Colonic mucosa (tissue), 4 donors: ENCODE measurements around the gene FASTK. TPM values are rescaled to one million over a fixed set of nuclear protein-coding genes. Genes with fewer than 3 reads are reported as not detected.

Experiments used
- DNase-seq: peaks from one replicate; pipeline ENCODE4 v3.0.0-alpha.2; 2020
- H3K27ac ChIP-seq: fragments of 200-600 bp; one replicate; pipeline ENCODE4 v1.8.0; 2021
- H3K27me3 ChIP-seq: fragments of 200-600 bp; one replicate; pipeline ENCODE4 v1.8.0; 2021
- H3K36me3 ChIP-seq: fragments of 200-600 bp; one replicate; pipeline ENCODE4 v1.8.0; 2021
- H3K4me1 ChIP-seq: fragments of 200-600 bp; one replicate; pipeline ENCODE4 v1.8.0; 2021; ENCODE audit warnings: mild to moderate bottlenecking
- H3K4me3 ChIP-seq: fragments of 200-600 bp; one replicate; pipeline ENCODE4 v1.8.0; 2021
- H3K9ac ChIP-seq, 2 donors: one replicate each; pipeline ENCODE4 v1.7.0; 2013; ENCODE audit warnings: control low read depth in 2 of 2, low read depth in 2 of 2, low read length in 2 of 2
- H3K9me3 ChIP-seq: fragments of 200-600 bp; one replicate; pipeline ENCODE4 v1.8.0; 2021
- CTCF ChIP-seq: fragments of 200-600 bp; IDR thresholded peaks from one replicate; pipeline ENCODE4 v1.8.0; 2022; ENCODE audit warnings: antibody characterized with exemption, mild to moderate bottlenecking
- intact Hi-C: fragments of 100-400 bp; cut with DNase I; formaldehyde crosslinking; loops from one replicate; pipeline ENCODE4 v1.14.1; 2022
- total RNA-seq, 2 donors: library from RNA; stranded (reverse); fragmentation: NEBNext Ultra II Directional in 1 of 2; extraction: Animal tissue kit (Norgen Biotek cat#: 25700) in 1 of 2; gene quantifications; one replicate each; pipeline ENCODE4 v1.2.1, GENCODE V29; 2021
- donor health status: healthy.
- donor health status: DM: no; HTN: no; CAD: no.
- donor health status: DM: no; HTN: no; CAD: no.

The FASTK gene
- total RNA-seq, 2 donors from 2014 or later, result 67.0 to 149 TPM

DNA sequence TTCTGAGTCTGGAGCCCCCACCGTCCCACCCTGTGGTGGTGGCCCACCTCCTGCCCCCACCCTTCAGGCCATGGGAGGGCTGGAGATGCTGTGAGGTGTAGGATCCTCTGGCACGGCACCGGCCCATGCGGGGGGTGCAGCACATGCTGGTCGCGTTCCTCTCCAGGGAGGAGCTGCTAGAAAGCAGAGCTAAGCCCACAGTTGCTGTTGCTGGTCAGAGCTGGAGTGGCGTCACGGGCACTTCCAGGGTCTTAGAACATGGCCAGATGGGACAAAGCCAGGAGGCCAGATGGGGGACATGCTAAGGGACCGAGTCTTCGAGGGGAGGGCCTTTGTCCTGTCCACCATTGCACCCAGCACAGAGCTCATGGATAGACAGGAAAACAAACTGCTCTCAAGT, 27.3 kb upstream of the FASTK start:
- Histone ChIP-seq H3K27me3 (no peaks in the 10 kb centered on the region), H3K4me3 (no peak overlapping the region), H3K27ac (no peak overlapping the region), H3K9ac (no peak overlapping the region), H3K4me1 (peaks cover 7% of the 10 kb centered on the region), H3K36me3 (no peaks in the 10 kb centered on the region), H3K9me3 (no peaks in the 10 kb centered on the region)
- intact Hi-C loops, result no loop called here
- no peak for TF ChIP-seq CTCF
- DNase-seq, result no peak

DNA sequence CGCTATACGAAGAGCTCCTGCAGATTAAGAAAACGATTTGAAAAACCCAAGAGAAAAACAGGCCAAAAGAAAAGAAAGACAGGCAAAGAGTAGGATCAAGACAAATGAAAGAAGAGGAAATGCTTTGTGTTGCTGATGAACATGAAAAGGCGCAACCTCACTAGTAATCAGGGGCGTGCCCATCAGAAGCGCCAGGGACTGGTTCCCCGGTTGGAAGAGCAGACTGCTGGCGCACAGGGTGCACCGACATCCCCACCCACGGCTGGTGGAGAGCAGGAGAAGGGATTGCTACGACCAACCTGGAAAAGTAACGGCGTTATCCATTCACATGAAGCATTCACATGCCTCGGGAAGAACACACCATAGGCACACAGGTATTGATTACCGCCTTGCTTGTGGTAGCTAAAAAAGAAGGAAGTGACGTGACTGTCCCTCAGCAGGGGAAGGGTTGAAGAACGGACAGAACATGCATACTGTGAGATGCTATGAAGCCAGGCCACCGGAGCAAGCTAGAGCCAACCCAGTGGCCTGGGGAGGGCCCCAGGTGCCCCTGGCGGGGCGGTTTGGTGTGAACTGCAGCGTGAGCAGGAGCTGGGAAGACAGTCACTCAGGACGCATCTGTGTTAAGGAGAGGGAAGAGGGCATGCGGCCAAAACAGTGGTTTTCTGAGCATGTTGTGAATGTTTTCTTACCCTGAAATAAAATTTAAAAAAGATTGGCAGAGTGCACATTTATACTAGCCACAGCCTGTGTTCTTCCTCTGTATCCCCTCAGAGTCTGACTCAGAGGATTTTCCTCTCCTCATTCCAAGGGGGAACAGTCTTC, 24.0 kb upstream of the FASTK start:
- intact Hi-C loops, result no loop called here
- H3K27me3 ChIP-seq, result no peaks in the 10 kb centered on the region
- H3K4me1 ChIP-seq, result no peaks in the 10 kb centered on the region
- H3K9me3 ChIP-seq, result no peaks in the 10 kb centered on the region
- TF ChIP-seq CTCF, result no peak
- no peak overlapping the region for H3K27ac ChIP-seq
- H3K4me3 ChIP-seq, result no peak overlapping the region
- no peak overlapping the region for H3K9ac ChIP-seq
- DNase-seq, result no peak
- no peaks in the 10 kb centered on the region for H3K36me3 ChIP-seq

- H3K36me3 ChIP-seq, result no peaks in the 10 kb centered on the region
- no peaks in the 10 kb centered on the region for H3K4me1 ChIP-seq
- no peak overlapping the region for H3K9ac ChIP-seq
- no peaks in the 10 kb centered on the region for H3K27me3 ChIP-seq
- H3K9me3 ChIP-seq, result no peaks in the 10 kb centered on the region
- no peak overlapping the region for H3K4me3 ChIP-seq
- H3K27ac ChIP-seq, result no peak overlapping the region
- DNase-seq, result no peak
- intact Hi-C loops, result no loop called here
- TF ChIP-seq CTCF, result no peak
These were observed 23.4 kb upstream of the FASTK start for GRCh38 chr7:151103973-151104372.

DNA sequence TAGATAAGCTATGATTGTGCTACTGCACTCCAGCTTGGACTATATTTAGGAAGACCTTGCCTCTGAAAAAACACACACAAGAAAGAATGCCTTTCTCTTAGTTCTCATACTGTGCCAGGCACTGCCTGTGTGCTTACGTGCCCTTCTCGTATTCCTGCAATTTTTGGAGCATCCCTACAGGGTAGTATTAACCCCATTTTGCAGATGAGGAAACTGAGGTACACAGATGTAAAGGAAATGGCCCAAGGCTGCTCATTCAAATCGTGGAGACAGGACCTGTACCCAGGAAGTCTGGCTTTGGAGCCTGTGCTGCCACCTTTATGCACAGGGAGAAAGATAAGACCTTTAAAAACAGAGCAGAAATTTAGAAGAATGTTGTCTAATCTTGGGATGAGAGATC, 22.4 kb upstream of the FASTK start:
- no peak overlapping the region for H3K4me3 ChIP-seq
- no peaks in the 10 kb centered on the region for H3K27me3 ChIP-seq
- no peak for TF ChIP-seq CTCF
- DNase-seq, result no peak
- H3K9ac ChIP-seq, result no peak overlapping the region
- H3K9me3 ChIP-seq, result no peaks in the 10 kb centered on the region
- intact Hi-C loops, result no loop called here
- no peaks in the 10 kb centered on the region for H3K4me1 ChIP-seq
- H3K36me3 ChIP-seq, result no peaks in the 10 kb centered on the region
- H3K27ac ChIP-seq, result no peak overlapping the region

- Histone ChIP-seq H3K9ac (no peak overlapping the region), H3K27ac (no peak overlapping the region), H3K4me3 (no peak overlapping the region), H3K9me3 (no peaks in the 10 kb centered on the region), H3K27me3 (no peaks in the 10 kb centered on the region), H3K4me1 (no peaks in the 10 kb centered on the region), H3K36me3 (no peaks in the 10 kb centered on the region)
- DNase-seq, result no peak
- TF ChIP-seq CTCF, result no peak
- intact Hi-C loops, result no loop called here
These were observed 21.2 kb upstream of the FASTK start for GRCh38 chr7:151101621-151102396.
